Stimulated activated CD8-positive, alpha-beta memory T cell treated with anti-CD3 and anti-CD28 coated beads, Interleukin-12 subunit alpha, Interleukin-12 subunit beta, amount 100 ng/mL, for 1 hour (primary cell): ENCODE measurements around the gene CPO.

Experiments
- DNase-seq: peaks from one replicate; pipeline ENCODE4 v3.0.0-alpha.2; 2020; ENCODE audit warnings: low read depth

Gene CPO

GRCh38 chr2:207015901-207016300 lies 76.6 kb downstream of the CPO start:
- DNase-seq: no peak
